ENCODE results near the gene GRAMD1B. TPM values are rescaled to one million over a fixed set of nuclear protein-coding genes. Genes with fewer than 3 reads are reported as not detected.

The GRAMD1B gene
- total and polyA plus RNA-seq, 4 donors, result 0.79 to 5.4 (median 4.6) TPM

DNA sequence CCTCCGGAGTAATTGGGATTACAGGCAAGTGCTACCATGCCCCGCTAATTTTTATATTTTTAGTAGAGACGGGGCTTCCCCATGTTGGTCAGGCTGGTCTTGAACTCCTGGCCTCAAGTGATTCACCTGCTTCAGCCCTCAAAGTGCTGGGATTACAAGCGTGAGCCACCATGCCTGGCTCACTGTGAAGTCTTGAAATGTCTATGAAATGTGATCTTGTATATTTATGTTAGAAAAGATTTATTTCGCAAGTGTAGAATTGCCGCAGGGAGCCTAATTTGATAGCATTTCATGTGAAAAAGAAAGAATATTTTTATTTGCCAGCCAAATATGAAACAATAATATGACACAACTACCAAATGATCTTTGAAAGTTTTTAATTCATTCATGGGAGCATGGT lies 52.1 kb downstream of the GRAMD1B start:
- Histone ChIP-seq H3K4me3 (ENCODE audit: low read length in 2 of 2) (no peak overlapping the region), H3K4me1 (ENCODE audit: control insufficient read depth in 1 of 2, insufficient read depth in 2 of 2, low read length in 2 of 2) (no peaks in the 10 kb centered on the region), H3K27ac (ENCODE audit: low read depth in 1 of 2, low read length in 2 of 2) (no peak overlapping the region), H3K27me3 (ENCODE audit: control insufficient read depth in 1 of 2, insufficient read depth in 2 of 2, low read length in 1 of 2) (no peaks in the 10 kb centered on the region), H3K9me3 (ENCODE audit: control insufficient read depth, low read length) (no peaks in the 10 kb centered on the region), H3K36me3 (ENCODE audit: control insufficient read depth in 1 of 2, insufficient read depth in 2 of 2, low read length in 1 of 2) (no peaks in the 10 kb centered on the region)
- intact Hi-C loops (cut with DNase I), result no loop called here
- DNase-seq (no peak), ATAC-seq (ENCODE audit: low FRiP score) (no peak)
- WGBS, 2 donors, result 89 to 93% methylated on average over 6 of the region's 6 CpGs

DNA sequence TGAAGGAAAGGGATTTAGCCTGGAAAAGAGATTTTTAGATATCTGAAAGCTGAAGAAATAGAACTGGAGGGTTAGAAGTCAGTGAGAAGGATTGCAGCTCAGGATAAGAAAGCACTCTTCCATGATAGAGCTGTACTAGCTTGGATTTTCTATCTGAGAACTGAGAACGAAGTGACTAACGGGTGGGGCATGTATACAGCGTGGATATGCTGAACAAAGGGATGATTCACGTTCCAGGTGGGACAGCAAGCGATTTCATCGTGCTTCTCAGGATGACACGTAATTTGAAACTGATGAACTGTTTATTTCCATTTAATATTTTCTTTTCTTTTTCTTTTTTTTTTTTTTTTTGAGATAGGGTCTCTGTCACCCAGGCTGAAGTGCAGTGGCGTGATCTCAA lies 53.0 kb downstream of the GRAMD1B start:
- Histone ChIP-seq H3K27ac (ENCODE audit: low read depth in 1 of 2, low read length in 2 of 2) (no peak overlapping the region), H3K27me3 (ENCODE audit: control insufficient read depth in 1 of 2, insufficient read depth in 2 of 2, low read length in 1 of 2) (no peaks in the 10 kb centered on the region), H3K4me1 (ENCODE audit: control insufficient read depth in 1 of 2, insufficient read depth in 2 of 2, low read length in 2 of 2) (no peaks in the 10 kb centered on the region), H3K36me3 (ENCODE audit: control insufficient read depth in 1 of 2, insufficient read depth in 2 of 2, low read length in 1 of 2) (no peaks in the 10 kb centered on the region), H3K9me3 (ENCODE audit: control insufficient read depth, low read length) (no peaks in the 10 kb centered on the region), H3K4me3 (ENCODE audit: low read length in 2 of 2) (no peak overlapping the region)
- no peak for DNase-seq
- 90% methylated on average over 8 of the region's 8 CpGs for WGBS, 2 donors
- intact Hi-C loops (cut with DNase I), result no loop called here
- ATAC-seq (ENCODE audit: low FRiP score), result no peak

DNA sequence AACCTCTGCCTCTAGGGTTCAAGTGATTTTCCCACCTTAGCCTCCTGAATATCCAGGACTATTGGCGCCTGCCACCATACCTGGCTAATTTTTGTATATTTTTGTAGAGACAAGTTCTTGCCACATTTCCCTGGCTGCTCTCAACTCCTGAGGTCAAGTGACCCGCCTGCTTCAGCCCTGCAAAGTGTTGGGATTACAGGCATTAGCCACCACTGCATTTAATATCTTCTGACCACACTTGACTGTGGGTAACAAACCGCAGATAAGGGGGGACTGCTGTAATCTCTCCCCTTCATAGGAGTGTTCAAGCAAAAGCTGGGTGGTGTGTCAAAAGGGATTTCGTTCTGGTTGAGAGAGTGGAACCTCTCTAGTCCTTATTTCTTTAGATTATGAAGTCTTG lies 53.4 kb downstream of the GRAMD1B start:
- Histone ChIP-seq H3K36me3 (ENCODE audit: control insufficient read depth in 1 of 2, insufficient read depth in 2 of 2, low read length in 1 of 2) (no peaks in the 10 kb centered on the region), H3K9me3 (ENCODE audit: control insufficient read depth, low read length) (no peaks in the 10 kb centered on the region), H3K27ac (ENCODE audit: low read depth in 1 of 2, low read length in 2 of 2) (no peak overlapping the region), H3K27me3 (ENCODE audit: control insufficient read depth in 1 of 2, insufficient read depth in 2 of 2, low read length in 1 of 2) (no peaks in the 10 kb centered on the region), H3K4me3 (ENCODE audit: low read length in 2 of 2) (no peak overlapping the region), H3K4me1 (ENCODE audit: control insufficient read depth in 1 of 2, insufficient read depth in 2 of 2, low read length in 2 of 2) (no peaks in the 10 kb centered on the region)
- intact Hi-C loops (cut with DNase I), result no loop called here
- DNase-seq, result no peak
- 80 to 84% methylated on average over 4 of the region's 4 CpGs for WGBS, 2 donors
- ATAC-seq (ENCODE audit: low FRiP score), result no peak

DNA sequence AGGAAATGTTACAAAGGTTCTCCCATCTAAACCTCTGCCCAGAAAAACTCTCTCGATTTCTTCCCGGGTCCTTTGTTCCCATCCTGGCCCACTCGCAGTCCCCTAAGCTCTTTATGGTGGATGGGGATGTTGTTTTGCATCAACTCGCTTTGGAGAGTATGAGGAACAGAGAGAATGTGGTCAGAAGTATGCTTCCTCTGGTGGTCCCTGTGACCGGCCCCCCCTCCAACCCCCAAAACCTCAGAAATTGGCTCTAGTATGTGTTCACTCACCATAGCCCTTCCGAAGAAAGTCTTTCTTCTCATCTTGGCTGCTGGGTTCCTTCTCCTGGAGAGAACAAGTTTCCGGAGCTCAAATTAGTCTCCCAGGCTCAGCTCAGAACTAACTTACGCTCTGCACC lies 54.4 kb downstream of the GRAMD1B start:
- Histone ChIP-seq H3K4me3 (ENCODE audit: low read length in 2 of 2) (no peak overlapping the region), H3K9me3 (ENCODE audit: control insufficient read depth, low read length) (no peaks in the 10 kb centered on the region), H3K4me1 (ENCODE audit: control insufficient read depth in 1 of 2, insufficient read depth in 2 of 2, low read length in 2 of 2) (no peaks in the 10 kb centered on the region), H3K27ac (ENCODE audit: low read depth in 1 of 2, low read length in 2 of 2) (no peak overlapping the region), H3K27me3 (ENCODE audit: control insufficient read depth in 1 of 2, insufficient read depth in 2 of 2, low read length in 1 of 2) (no peaks in the 10 kb centered on the region), H3K36me3 (ENCODE audit: control insufficient read depth in 1 of 2, insufficient read depth in 2 of 2, low read length in 1 of 2) (no peaks in the 10 kb centered on the region)
- ATAC-seq (ENCODE audit: low FRiP score), result no peak
- WGBS, 2 donors, result 85 to 86% methylated on average over 8 of the region's 8 CpGs
- intact Hi-C loops (cut with DNase I), result no loop called here
- no peak for DNase-seq

DNA sequence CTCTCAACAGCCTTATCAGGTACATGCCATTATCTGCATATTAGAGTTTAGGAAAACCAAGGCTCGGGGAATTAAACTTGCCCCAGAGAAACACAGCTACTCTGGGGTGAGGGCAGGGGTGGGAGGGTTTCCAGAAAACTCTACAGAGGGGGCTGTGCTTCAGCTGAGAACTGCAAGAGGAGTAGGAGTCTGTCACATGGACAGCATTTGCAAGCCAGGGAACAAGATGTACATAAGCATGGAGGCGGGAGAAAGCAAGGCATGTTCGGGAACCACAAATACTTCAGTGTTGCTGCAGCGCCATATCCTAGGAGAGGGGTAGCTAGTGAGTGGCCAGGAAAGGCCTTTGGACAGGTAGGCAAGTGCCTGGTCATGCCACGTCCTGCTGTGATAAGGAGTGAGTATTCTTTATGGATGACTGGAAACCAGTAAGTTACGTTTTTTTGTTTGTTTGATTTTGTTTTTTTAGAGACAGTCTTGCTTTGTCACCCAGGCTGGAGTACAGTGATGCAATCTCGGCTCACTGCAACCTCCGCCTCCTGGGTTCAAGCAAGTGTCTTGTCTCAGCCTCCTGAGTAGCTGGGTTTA lies 57.2 kb downstream of the GRAMD1B start:
- Histone ChIP-seq H3K27me3 (ENCODE audit: control insufficient read depth in 1 of 2, insufficient read depth in 2 of 2, low read length in 1 of 2) (no peaks in the 10 kb centered on the region), H3K27ac (ENCODE audit: low read depth in 1 of 2, low read length in 2 of 2) (no peak overlapping the region), H3K36me3 (ENCODE audit: control insufficient read depth in 1 of 2, insufficient read depth in 2 of 2, low read length in 1 of 2) (no peaks in the 10 kb centered on the region), H3K4me3 (ENCODE audit: low read length in 2 of 2) (no peak overlapping the region), H3K9me3 (ENCODE audit: control insufficient read depth, low read length) (no peaks in the 10 kb centered on the region), H3K4me1 (ENCODE audit: control insufficient read depth in 1 of 2, insufficient read depth in 2 of 2, low read length in 2 of 2) (no peaks in the 10 kb centered on the region)
- DNase-seq (no peak), ATAC-seq (ENCODE audit: low FRiP score) (no peak)
- intact Hi-C loops (cut with DNase I), result no loop called here
- WGBS, 2 donors, result 81% methylated on average over 8 of the region's 8 CpGs

DNA sequence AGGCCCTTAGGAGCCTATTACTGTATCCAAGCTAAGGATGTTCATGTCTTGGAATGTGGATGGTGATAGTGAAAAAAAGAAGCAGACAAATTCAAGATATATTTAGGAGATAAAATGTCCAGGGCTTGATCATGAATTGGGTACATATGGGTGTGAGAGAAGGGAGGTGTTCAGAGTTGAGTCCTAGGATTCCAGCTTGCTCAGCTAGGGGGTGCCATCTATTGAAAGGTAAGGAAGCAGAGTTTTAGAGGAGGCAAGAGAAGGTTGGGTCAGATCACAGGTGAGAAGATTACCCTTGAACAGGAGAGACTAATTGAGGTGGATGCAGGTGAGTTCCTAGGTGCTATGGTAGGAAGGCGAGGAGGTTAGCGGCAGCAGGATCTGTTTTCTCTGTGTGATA lies 60.5 kb downstream of the GRAMD1B start:
- H3K27ac ChIP-seq (ENCODE audit: low read depth in 1 of 2, low read length in 2 of 2), result no peak overlapping the region
- no peak for DNase-seq
- no peaks in the 10 kb centered on the region for H3K27me3 ChIP-seq (ENCODE audit: control insufficient read depth in 1 of 2, insufficient read depth in 2 of 2, low read length in 1 of 2)
- no peak for ATAC-seq (ENCODE audit: low FRiP score)
- H3K4me1 ChIP-seq (ENCODE audit: control insufficient read depth in 1 of 2, insufficient read depth in 2 of 2, low read length in 2 of 2), result no peaks in the 10 kb centered on the region
- intact Hi-C loops (cut with DNase I), result no loop called here
- no peaks in the 10 kb centered on the region for H3K9me3 ChIP-seq (ENCODE audit: control insufficient read depth, low read length)
- WGBS, 2 donors, result 96 to 97% methylated on average over 2 of the region's 2 CpGs
- no peak overlapping the region for H3K4me3 ChIP-seq (ENCODE audit: low read length in 2 of 2)
- H3K36me3 ChIP-seq (ENCODE audit: control insufficient read depth in 1 of 2, insufficient read depth in 2 of 2, low read length in 1 of 2), result no peaks in the 10 kb centered on the region

DNA sequence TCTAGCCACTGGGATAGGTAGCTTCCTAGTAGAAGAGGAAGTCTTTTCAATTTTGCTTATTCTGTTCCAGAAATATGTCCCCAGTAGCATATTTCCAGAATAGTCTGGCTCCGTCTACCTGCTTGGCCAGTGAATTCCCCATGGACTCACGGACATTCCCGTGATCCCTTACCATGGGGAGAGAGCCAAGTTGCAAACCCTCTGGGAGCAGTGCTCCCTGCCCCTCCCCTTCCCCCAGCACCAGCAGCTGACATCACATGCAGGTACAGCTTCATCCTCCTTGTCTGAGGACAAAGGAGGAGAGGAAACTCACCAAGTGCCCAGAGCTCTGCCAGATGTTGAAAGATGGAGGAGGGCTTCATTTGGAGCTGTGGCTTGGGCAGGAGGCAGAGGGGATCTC lies 61.2 kb downstream of the GRAMD1B start:
- ATAC-seq (ENCODE audit: low FRiP score), result no peak
- Histone ChIP-seq H3K36me3 (ENCODE audit: control insufficient read depth in 1 of 2, insufficient read depth in 2 of 2, low read length in 1 of 2) (no peaks in the 10 kb centered on the region), H3K4me1 (ENCODE audit: control insufficient read depth in 1 of 2, insufficient read depth in 2 of 2, low read length in 2 of 2) (no peaks in the 10 kb centered on the region), H3K4me3 (ENCODE audit: low read length in 2 of 2) (no peak overlapping the region), H3K9me3 (ENCODE audit: control insufficient read depth, low read length) (no peaks in the 10 kb centered on the region), H3K27ac (ENCODE audit: low read depth in 1 of 2, low read length in 2 of 2) (no peak overlapping the region), H3K27me3 (ENCODE audit: control insufficient read depth in 1 of 2, insufficient read depth in 2 of 2, low read length in 1 of 2) (no peaks in the 10 kb centered on the region)
- WGBS, 2 donors, result 37 to 49% methylated on average over 3 of the region's 3 CpGs
- no peak for DNase-seq
- intact Hi-C loops (cut with DNase I), result no loop called here

DNA sequence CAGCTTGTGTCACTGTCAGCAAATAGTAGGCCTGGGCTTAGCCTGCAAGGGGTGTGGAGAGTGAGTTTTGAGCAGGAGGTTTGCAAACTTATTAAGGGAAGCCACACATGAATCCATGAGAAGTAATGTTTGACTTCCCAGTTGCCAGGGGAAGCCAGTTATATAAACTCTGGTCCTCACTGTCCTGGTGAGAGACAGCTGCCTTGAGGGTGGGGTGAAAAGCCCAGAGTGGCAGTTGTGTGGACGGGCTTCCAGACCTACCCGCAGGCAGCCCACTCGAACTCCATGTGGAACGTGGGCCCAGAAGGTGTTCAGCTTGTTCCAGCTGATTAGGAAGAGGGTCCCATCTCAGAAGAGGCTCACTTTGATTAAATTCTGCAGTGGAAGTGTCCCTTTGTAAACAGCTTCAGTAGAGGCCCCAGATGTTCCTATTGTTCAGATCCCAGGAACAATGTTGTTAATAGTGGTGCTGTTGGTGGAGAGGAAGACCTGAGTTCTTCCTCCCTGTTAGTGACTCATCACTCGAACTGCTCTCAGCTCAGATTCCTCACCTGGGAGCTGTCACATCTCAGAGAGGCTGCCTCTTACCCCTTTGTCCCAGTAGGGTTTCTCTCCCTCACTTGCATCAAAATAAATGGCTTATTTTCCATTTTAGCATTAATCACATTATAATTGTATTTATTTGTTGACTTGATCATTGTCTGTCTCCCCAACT lies 63.4 kb downstream of the GRAMD1B start:
- WGBS, 2 donors, result 90 to 91% methylated on average over 5 of the region's 5 CpGs
- H3K9me3 ChIP-seq (ENCODE audit: control insufficient read depth, low read length), result no peaks in the 10 kb centered on the region
- no peaks in the 10 kb centered on the region for H3K36me3 ChIP-seq (ENCODE audit: control insufficient read depth in 1 of 2, insufficient read depth in 2 of 2, low read length in 1 of 2)
- no peaks in the 10 kb centered on the region for H3K4me1 ChIP-seq (ENCODE audit: control insufficient read depth in 1 of 2, insufficient read depth in 2 of 2, low read length in 2 of 2)
- ATAC-seq (ENCODE audit: low FRiP score) (no peak), DNase-seq (no peak)
- no peaks in the 10 kb centered on the region for H3K27me3 ChIP-seq (ENCODE audit: control insufficient read depth in 1 of 2, insufficient read depth in 2 of 2, low read length in 1 of 2)
- intact Hi-C loops (cut with DNase I), result no loop called here
- H3K4me3 ChIP-seq (ENCODE audit: low read length in 2 of 2), result no peak overlapping the region
- no peak overlapping the region for H3K27ac ChIP-seq (ENCODE audit: low read depth in 1 of 2, low read length in 2 of 2)

Measured in aorta (tissue), 5 donors.